Coronary artery (tissue), 2 donors: ENCODE data around the gene ACTA1.
"Not testable (repeated sequence)": the region's sequence is repeated elsewhere in the genome, so short reads cannot be mapped to it uniquely, and the experiment has no call there.

Experiments used
- DNase-seq: peaks from one replicate; pipeline ENCODE4 v3.0.0-alpha.2; 2017; ENCODE audit warnings: low spot score
- H3K27ac ChIP-seq, 2 donors: fragments of 200-600 bp; sonication (generic); one replicate each; pipeline ENCODE4 v1.5.1; 2016 to 2019
- H3K4me3 ChIP-seq: fragments of 200-600 bp; sonication (generic); 2 replicates; pipeline ENCODE4 v1.5.1; 2016; ENCODE audit warnings: mild to moderate bottlenecking, moderate library complexity
- TF ChIP-seq, protein P1 (sequence below): fragments of 200-600 bp; sonication (generic); IDR thresholded peaks from one replicate; pipeline ENCODE4 v1.5.1; 2019; ENCODE audit warnings: antibody characterized with exemption

ACTA1 gene

DNA sequence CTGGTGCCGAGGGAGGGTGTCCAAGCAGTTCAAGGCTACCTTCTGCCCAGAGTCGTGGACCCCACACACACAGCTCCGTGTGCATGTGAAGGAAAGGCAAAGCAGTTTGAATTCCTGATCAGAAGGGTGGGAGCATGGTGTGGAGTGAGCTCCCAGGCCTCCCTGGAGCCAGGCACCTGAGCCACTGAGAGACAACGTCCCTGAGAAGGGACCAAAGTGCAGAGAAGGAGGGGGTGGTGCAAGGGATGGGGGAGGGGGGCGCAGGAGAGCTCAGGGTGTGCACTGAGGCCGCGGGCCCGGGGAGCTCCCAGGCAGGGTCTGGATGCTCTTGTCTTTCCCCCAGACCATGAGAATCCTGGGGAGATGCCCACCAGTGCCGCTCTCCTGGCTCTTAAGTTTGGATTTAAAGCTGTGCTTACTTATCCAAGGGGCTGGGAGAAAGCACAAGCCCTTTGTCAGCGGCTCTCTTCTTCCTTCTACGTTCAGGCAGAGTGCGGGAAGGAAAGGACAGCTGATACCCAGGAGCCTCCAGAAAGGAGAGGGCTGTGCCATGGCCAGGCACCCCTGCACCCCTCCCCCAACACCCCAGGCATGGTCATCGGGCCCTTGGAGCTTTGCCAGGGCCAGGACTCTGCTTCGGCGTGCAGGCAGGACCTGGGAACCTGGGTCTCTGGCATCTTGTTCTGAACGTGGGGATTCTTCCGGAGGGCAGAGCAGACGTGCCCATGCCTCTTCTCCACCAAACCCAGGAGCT is 24.1 kb downstream of the ACTA1 start:
- H3K27ac ChIP-seq = peak overlapping the region; percentile 68 to 86
- no peak for DNase-seq
- peak overlapping the region; percentile 33 for H3K4me3 ChIP-seq
- TF ChIP-seq, protein P1, sequence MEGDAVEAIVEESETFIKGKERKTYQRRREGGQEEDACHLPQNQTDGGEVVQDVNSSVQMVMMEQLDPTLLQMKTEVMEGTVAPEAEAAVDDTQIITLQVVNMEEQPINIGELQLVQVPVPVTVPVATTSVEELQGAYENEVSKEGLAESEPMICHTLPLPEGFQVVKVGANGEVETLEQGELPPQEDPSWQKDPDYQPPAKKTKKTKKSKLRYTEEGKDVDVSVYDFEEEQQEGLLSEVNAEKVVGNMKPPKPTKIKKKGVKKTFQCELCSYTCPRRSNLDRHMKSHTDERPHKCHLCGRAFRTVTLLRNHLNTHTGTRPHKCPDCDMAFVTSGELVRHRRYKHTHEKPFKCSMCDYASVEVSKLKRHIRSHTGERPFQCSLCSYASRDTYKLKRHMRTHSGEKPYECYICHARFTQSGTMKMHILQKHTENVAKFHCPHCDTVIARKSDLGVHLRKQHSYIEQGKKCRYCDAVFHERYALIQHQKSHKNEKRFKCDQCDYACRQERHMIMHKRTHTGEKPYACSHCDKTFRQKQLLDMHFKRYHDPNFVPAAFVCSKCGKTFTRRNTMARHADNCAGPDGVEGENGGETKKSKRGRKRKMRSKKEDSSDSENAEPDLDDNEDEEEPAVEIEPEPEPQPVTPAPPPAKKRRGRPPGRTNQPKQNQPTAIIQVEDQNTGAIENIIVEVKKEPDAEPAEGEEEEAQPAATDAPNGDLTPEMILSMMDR = no peak

GRCh38 chr1:229408458-229409037 is 25.3 kb downstream of the ACTA1 start:
- TF ChIP-seq, protein P1 = no peak
- H3K27ac ChIP-seq = peak overlapping the region; percentile 68 to 86
- no peak overlapping the region for H3K4me3 ChIP-seq
- no peak for DNase-seq

DNA sequence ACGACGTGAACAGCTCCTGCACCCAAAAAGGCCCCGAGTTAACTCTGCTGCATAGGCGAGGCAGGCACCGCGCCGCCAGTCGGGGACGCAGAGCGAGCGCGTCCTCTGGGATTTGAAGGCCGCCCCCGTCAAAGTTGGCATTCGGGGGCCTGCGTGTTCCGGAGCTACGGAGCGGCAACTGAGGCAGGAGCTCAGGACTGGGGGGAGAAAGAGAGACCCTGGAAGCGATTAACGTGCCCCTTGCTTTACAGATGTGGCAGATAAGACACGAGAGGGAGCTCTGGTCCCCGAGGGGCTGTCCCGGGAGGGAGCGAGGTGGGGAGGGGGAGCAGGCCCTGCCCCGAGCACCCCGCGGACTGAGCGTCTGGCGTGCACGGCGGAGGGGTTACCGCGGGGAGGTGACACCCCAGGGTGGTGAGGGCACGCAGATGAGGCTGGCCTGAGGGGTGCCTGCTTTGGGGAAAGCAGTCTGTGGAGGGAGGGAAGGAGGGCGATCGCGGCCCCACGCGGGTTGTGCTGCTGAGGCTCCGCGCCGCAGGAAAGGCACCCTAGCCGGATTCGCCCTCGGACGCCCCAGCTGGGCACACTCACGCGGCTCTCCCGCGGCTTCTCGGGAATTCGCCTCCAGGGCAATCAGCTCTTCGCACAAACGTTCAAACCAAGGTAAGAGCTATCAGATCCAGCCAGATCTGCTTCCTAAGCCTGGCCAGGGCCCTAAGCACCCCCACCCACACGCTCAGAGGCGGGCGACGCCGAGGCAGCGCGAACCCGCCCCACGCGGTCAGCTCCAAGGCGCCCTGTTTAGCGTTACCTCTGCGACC is 26.5 kb downstream of the ACTA1 start:
- Histone ChIP-seq H3K4me3 (peak overlapping the region; percentile 71), H3K27ac (peak overlapping the region; percentile 55 to 86)
- no peak for DNase-seq
- TF ChIP-seq, protein P1 = no peak

- no peak for DNase-seq
- TF ChIP-seq, protein P1 = no peak
- Histone ChIP-seq H3K27ac (no peak overlapping the region), H3K4me3 (peak overlapping the region; percentile 71)
Measured at GRCh38 chr1:229406798-229407197, 27.1 kb downstream of the ACTA1 start.

GRCh38 chr1:229403573-229403972 is 30.3 kb downstream of the ACTA1 start:
- Histone ChIP-seq H3K27ac (no peak overlapping the region), H3K4me3 (no peak overlapping the region)
- TF ChIP-seq, protein P1 = no peak
- no peak for DNase-seq

- DNase-seq = no peak
- Histone ChIP-seq H3K27ac (no peak overlapping the region), H3K4me3 (no peak overlapping the region)
- TF ChIP-seq, protein P1 = no peak
Measured at GRCh38 chr1:229402993-229403392, 30.9 kb downstream of the ACTA1 start.

- H3K27ac ChIP-seq, DNase-seq, H3K4me3 ChIP-seq: not testable (repeated sequence)
Measured at GRCh38 chr1:229402329-229402728, 31.6 kb downstream of the ACTA1 start.
